ENCODE measurements around the gene PPP1R14C. TPM values are rescaled to one million over a fixed set of nuclear protein-coding genes. Genes with fewer than 3 reads are reported as not detected.

PPP1R14C gene
- total RNA-seq, 4 donors from 2014 or later = 2.1 to 2.9 TPM; not detected in 2

DNA sequence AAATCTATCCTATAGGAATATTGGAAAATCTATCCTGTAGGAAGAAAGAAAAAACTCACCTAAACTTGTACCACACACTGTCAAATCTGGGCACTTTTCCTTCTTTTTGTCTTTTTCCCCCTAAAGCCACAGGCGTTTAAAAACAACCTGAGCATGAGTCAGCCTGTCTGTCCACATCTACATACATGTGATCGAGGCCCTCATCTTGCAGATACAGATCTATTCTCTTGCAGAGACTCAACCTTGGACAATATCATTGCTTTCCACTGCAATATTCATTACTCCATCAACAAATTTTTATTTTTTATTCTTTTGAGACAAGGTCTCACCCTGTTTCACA, 130.1 kb downstream of the PPP1R14C start:
- intact Hi-C loops (cut with DNase I; ENCODE audit: low total_unique reads) = no loop called here

GRCh38 chr6:150273457-150274309, 130.8 kb downstream of the PPP1R14C start:
- no peaks in the 10 kb centered on the region for H3K9me3 ChIP-seq
- no peaks in the 10 kb centered on the region for H3K36me3 ChIP-seq
- no peaks in the 10 kb centered on the region for H3K27me3 ChIP-seq
- H3K27ac ChIP-seq = no peak overlapping the region
- intact Hi-C loops (cut with DNase I; ENCODE audit: low total_unique reads) = no loop called here
- no peaks in the 10 kb centered on the region for H3K4me1 ChIP-seq
- TF ChIP-seq POLR2A (IDR thresholded peaks at IDR 0.05) = no peak
- TF ChIP-seq CTCF (IDR thresholded peaks at IDR 0.05) = no peak
- DNase-seq = no peak
- no peak overlapping the region for H3K4me3 ChIP-seq

More for the DNA sequence above, 130.1 kb downstream of the PPP1R14C start:
- no peak overlapping the region for H3K27ac ChIP-seq
- TF ChIP-seq CTCF (IDR thresholded peaks at IDR 0.05) (no peak), POLR2A (IDR thresholded peaks at IDR 0.05) (no peak)
- H3K27me3 ChIP-seq = no peaks in the 10 kb centered on the region
- no peak overlapping the region for H3K4me3 ChIP-seq
- H3K9me3 ChIP-seq = no peaks in the 10 kb centered on the region
- H3K36me3 ChIP-seq = no peaks in the 10 kb centered on the region
- DNase-seq = no peak
- H3K4me1 ChIP-seq = no peaks in the 10 kb centered on the region

DNA sequence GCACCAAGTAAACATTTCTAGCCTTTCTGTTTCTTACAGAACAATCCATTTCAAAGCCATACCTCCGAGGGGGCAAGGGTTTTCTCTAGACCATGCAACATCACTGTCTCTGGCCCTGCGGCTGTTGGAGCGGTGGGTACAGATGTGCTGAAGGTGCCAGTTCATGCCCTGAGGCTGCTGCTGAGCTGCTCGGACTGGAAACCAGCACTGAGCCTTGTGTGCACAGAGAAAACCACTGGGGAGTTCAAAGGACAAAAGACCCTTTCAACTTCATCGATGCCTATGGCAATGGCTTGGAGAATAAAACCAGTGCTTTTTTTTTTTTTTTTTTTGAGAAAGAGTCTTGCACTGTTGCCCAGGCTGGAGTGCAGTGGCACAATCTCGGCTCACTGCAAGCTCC, 132.6 kb downstream of the PPP1R14C start:
- H3K27me3 ChIP-seq = no peaks in the 10 kb centered on the region
- no peaks in the 10 kb centered on the region for H3K4me1 ChIP-seq
- no peak for DNase-seq
- H3K27ac ChIP-seq = no peak overlapping the region
- no peaks in the 10 kb centered on the region for H3K9me3 ChIP-seq
- no peaks in the 10 kb centered on the region for H3K36me3 ChIP-seq
- no peak overlapping the region for H3K4me3 ChIP-seq
- TF ChIP-seq CTCF (IDR thresholded peaks at IDR 0.05) = no peak
- TF ChIP-seq POLR2A (IDR thresholded peaks at IDR 0.05) = no peak
- intact Hi-C loops (cut with DNase I; ENCODE audit: low total_unique reads) = no loop called here

- H3K9me3 ChIP-seq = no peaks in the 10 kb centered on the region
- H3K27me3 ChIP-seq = no peaks in the 10 kb centered on the region
- H3K36me3 ChIP-seq = no peaks in the 10 kb centered on the region
- TF ChIP-seq CTCF (IDR thresholded peaks at IDR 0.05) (no peak), POLR2A (IDR thresholded peaks at IDR 0.05) (no peak)
- intact Hi-C loops (cut with DNase I; ENCODE audit: low total_unique reads) = no loop called here
- DNase-seq = no peak
- H3K27ac ChIP-seq = no peak overlapping the region
- no peaks in the 10 kb centered on the region for H3K4me1 ChIP-seq
- H3K4me3 ChIP-seq = no peak overlapping the region
Observed at GRCh38 chr6:150276168-150276936, 133.5 kb downstream of the PPP1R14C start.

Measured in uterus (tissue), 4 donors.